LNCAP (cell line): ENCODE results near the gene TRAF3.

Experiments
- TF ChIP-seq, protein P1 (sequence below): fragments of 450-650 bp; IDR thresholded peaks from 2 replicates; pipeline ENCODE4 v1.5.1; 2017; ENCODE audit warnings: mild to moderate bottlenecking

Gene TRAF3

GRCh38 chr14:102821252-102821651 lies 44.0 kb downstream of the TRAF3 start:
- TF ChIP-seq, protein P1, sequence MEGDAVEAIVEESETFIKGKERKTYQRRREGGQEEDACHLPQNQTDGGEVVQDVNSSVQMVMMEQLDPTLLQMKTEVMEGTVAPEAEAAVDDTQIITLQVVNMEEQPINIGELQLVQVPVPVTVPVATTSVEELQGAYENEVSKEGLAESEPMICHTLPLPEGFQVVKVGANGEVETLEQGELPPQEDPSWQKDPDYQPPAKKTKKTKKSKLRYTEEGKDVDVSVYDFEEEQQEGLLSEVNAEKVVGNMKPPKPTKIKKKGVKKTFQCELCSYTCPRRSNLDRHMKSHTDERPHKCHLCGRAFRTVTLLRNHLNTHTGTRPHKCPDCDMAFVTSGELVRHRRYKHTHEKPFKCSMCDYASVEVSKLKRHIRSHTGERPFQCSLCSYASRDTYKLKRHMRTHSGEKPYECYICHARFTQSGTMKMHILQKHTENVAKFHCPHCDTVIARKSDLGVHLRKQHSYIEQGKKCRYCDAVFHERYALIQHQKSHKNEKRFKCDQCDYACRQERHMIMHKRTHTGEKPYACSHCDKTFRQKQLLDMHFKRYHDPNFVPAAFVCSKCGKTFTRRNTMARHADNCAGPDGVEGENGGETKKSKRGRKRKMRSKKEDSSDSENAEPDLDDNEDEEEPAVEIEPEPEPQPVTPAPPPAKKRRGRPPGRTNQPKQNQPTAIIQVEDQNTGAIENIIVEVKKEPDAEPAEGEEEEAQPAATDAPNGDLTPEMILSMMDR, result no peak

- TF ChIP-seq, protein P1, result no peak
Observed at GRCh38 chr14:102822311-102822863, 45.1 kb downstream of the TRAF3 start.

DNA sequence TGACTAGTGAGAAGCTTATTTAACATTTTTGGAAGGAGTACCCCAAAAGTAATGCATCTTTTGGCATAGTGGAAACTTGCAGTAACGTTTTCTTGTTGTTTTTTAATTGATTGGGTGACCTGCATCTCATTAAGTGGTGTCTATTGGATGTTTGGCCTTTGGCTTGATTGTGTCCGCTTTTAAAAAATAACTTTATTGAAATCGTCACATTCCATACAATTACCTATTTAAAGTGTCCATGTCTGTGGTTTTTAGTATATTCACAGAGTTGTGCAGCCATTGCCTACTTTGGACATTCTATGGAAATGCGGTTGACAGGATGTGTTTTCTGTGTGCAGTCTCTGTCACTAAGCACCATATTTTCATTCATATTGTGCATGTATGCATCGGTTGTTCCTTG lies 46.3 kb downstream of the TRAF3 start:
- TF ChIP-seq, protein P1, result no peak

DNA sequence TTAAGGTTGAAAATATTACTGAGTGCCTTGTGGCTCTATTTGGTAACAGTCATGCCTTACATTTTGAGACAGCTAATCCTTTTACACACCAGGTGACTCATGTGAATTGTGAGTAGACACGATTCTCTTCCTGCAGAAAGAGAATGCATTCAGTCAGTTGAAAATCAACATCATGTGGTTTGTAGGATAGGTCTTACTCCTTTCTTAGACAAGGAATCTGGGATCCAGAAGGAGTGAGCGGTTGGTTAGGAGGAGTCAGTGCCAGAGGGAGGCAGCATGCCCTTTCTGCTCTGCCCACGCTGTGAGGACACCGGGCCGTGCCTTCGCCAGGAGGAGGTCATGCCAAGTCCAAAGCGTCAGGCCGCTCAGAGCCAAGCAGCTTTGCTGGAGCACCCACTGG lies 47.6 kb downstream of the TRAF3 start:
- TF ChIP-seq, protein P1, result no peak

DNA sequence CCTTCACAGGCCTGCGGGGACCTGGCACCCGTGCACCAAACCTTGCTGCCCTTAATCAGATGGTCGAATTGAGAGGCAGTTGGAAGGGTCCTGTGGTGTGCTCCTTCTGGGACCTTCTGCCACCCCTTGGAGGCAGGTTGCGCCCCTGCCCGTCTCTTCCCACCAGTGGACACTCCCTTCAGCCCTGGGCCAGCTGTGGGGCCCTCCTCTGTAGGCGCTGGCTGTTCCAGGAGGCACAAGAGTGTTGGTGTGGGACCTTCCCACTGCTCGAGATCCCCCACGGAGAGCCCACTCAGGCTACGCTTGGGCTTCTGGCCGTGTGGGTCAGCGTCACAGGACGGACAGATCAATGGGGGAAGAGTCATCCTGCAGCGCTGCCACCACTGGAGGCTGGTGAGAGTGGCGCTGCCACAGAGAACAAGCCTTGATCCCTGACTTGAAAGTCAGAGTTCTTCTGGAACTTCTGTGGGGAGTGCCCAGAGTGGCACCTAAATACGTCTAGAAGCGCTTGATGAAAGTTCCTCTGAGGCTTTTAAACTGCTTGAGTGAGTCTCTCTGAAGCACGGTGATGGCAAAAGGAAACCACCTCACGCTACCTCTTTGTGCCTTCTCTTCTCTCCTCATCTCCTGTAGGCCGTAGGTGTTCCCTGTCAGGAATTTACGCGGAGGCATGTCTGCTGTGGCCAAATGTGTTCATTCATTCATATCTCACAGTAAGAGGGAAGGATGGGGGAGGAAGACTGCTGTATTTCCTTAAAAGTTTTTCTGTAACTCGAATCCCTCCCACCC lies 48.3 kb downstream of the TRAF3 start:
- TF ChIP-seq, protein P1, result no peak

DNA sequence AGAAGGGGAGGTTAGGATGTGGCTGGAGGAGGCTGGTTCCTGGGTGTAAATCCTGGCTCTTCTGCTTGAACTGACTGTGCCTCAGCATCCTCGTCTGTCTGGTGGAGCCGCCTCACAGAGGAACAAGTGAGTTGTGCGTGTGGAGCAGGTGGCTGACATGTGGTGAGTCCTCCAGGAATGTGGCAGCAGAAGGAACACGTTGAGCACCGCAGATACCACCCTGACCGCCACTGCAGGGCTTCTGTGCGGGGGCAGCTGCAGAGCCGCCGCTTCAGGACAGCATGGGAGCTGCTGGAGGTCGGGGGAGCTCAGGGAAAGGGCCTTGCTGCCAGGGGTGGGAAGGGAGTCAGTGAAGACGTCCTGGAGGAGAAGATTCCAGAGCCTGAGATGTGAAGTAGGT lies 48.9 kb downstream of the TRAF3 start:
- TF ChIP-seq, protein P1, result no peak

- TF ChIP-seq, protein P1, result no peak
Observed at GRCh38 chr14:102826751-102827675, 49.8 kb downstream of the TRAF3 start.
